ENCODE results near the gene GANC.

GANC gene

DNA sequence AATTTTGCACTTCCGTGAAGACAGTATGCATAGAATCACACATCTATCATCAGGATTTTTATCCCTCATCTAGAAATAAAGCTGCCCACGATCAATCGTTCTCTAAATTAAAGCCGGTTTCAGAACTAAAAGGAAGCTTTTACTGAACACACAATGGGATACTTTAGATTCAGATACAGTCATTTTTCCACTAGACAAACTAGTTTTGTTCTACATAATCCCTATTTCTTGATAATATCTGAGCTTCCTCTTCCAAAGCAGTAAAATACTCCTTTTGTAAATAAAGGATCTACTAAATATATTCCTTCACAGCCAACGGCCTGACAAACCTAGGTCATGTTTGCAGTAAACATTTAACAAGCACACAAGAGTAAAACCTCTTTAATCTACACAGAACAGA is 2.0 kb upstream of the GANC start:
- TF ChIP-seq CTCF (conservative IDR thresholded peaks at IDR 0.05; ENCODE audit: low read depth, low read length) = no peak
- DNase-seq (ENCODE audit: low read depth) = no peak
- H3K4me3 ChIP-seq (ENCODE audit: low read length) = peak overlapping the region; percentile 11

DNA sequence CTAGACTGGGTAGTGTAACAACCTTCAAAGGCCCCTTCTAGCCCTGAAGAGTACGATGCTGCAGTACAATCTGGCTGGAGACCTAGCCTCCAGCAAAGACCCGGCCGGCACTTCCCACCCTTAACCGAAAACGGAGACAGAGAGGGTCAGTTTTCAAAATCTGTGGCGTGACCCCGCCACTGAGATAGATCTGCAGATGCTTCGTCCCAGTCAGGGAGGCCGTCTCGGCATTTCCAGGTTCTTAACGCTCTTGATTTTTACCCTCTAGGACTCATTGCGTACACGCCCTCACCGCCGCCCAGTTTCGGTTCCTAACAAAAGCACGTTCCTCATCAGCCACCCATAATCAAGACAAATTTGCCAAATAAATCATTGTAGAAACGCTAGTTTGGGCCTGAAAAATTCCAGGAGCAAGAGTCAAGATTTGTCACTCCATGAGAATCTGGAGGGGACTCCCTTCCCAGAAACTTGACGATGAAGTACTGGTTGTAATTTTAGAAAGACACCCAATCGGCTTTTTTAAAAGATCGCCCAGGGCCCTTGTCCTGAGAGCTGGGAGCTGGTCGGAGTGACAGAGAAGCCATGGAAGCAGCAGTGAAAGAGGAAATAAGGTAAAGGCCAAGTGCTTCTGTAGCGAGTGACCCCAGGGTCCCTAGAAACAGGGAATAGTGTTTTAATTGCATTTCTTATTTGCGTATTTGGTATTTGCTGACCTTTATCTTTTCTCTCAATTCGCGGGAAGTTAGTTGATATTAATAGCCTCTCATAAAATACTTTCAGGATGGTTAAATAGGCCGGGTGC is 1.1 kb downstream of the GANC start:
- TF ChIP-seq CTCF (conservative IDR thresholded peaks at IDR 0.05; ENCODE audit: low read depth, low read length) = no peak
- H3K4me3 ChIP-seq (ENCODE audit: low read length) = peak overlapping the region; percentile 92
- DNase-seq (ENCODE audit: low read depth) = no peak

DNA sequence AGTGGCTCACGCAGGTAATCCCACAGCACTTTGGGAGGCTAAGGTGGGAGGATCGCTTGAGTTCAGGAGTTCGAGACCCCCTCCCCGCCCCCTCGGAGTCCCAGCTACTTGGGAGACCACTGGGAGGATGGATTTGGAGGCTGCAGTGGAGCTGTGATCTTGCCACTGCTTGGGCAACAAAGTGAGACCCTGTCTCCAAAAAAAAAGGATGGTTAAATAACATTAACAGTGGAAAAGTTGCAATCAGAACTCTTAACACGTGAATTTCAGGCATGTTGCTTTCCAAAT is 1.6 kb downstream of the GANC start:
- H3K4me3 ChIP-seq (ENCODE audit: low read length) = peak overlapping the region; percentile 92
- DNase-seq (ENCODE audit: low read depth) = no peak
- TF ChIP-seq CTCF (conservative IDR thresholded peaks at IDR 0.05; ENCODE audit: low read depth, low read length) = no peak

- no peak overlapping the region for H3K4me3 ChIP-seq (ENCODE audit: low read length)
- TF ChIP-seq CTCF (conservative IDR thresholded peaks at IDR 0.05; ENCODE audit: low read depth, low read length) = no peak
- no peak for DNase-seq (ENCODE audit: low read depth)
Measured at GRCh38 chr15:42275780-42276391, 2.9 kb downstream of the GANC start.

- no peak overlapping the region for H3K4me3 ChIP-seq (ENCODE audit: low read length)
- no peak for DNase-seq (ENCODE audit: low read depth)
- TF ChIP-seq CTCF (conservative IDR thresholded peaks at IDR 0.05; ENCODE audit: low read depth, low read length) = no peak
Measured at GRCh38 chr15:42276762-42277161, 3.8 kb downstream of the GANC start.

- DNase-seq (ENCODE audit: low read depth) = no peak
- no peak for TF ChIP-seq CTCF (conservative IDR thresholded peaks at IDR 0.05; ENCODE audit: low read depth, low read length)
- no peak overlapping the region for H3K4me3 ChIP-seq (ENCODE audit: low read length)
Measured at GRCh38 chr15:42279234-42279723, 6.3 kb downstream of the GANC start.

DNA sequence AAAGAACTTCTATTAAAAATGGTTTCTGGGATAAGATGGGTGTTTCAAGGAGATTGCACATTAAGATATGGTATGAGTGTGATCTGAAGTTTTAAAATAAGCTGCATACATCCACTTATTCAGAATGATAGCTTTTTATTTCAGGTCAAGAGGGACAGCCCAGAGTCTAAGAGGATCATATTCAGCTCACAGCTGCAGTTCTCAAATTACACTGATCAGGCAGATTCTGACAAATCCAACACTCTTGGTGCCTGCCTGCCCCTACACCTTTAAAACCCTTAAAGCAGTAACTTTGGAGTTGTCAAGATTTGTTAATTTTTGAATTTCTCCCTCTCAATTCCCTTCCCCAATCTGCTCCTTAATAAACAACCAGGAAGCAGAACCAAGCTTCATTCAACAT is 9.3 kb downstream of the GANC start:
- no peak for TF ChIP-seq CTCF (conservative IDR thresholded peaks at IDR 0.05; ENCODE audit: low read depth, low read length)
- no peak for DNase-seq (ENCODE audit: low read depth)
- H3K4me3 ChIP-seq (ENCODE audit: low read length) = no peak overlapping the region
